GM18909 (cell line): ENCODE data around the gene GDF10.

Source experiments
- ATAC-seq: cut with Tn5 transposase; IDR thresholded peaks from one replicate; pipeline ENCODE4 v1.9.1; 2021; ENCODE audit warnings: mild to moderate bottlenecking; ENCODE audit not compliant: unreplicated experiment, poor library complexity

Gene GDF10

DNA sequence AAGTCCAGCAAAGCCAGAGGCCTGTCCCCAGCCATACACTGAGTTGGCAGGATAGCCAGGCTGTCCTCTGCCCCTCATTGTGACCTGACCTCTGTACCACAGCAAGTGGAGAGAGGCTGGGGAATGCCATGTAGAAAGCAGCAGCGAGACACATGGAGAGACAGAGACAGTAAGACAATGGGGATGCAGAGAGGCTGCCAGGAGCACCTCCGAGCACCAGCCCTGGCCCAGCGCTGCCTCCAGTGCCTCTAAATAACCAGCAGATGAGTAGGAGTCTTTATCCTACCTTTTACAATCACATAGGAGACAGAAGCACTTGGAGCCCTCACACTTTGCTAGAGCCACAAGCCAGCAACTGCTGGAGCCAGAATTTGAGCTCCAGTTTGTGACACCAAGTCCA is 30.4 kb downstream of the GDF10 start:
- no peak for ATAC-seq

DNA sequence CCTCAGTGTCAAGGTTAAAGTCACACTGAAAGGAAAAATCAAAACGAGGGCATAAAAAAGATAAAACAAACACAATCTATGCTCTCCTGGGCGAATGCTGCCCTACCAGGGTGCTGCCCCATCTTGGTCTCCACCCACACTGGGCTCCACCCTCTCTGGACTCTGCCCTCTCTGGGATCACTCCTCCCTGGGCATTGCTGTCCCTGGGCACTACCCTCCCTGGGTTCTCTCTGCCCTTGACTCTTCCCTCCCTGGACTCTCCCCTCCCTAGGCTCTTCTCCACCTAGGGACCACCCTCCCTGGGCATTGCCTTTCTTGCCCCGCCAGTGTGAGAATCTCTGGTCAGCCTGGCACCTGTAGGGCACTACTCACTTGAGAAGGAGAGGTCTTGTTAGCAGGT is 30.8 kb downstream of the GDF10 start:
- no peak for ATAC-seq

DNA sequence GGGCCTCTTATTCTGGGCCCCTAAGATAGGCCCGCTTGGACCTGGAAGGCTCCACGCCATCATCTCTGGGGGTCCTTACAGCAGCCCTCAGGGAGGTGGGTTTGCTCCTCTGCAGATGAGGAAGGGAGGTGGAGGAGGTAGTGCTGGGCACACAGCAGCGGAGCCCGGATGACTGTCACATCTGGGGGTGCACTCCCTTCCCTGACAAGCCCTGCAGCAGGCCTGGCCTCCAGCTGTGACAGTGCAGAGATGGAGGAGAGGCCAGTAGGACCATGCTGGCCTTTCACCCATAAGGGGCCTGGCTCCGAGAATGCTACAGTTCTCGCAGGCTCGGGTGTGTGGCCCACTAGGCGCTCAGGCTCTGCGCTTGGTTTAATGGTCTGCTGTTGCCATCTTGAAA is 31.5 kb downstream of the GDF10 start:
- ATAC-seq, result no peak

DNA sequence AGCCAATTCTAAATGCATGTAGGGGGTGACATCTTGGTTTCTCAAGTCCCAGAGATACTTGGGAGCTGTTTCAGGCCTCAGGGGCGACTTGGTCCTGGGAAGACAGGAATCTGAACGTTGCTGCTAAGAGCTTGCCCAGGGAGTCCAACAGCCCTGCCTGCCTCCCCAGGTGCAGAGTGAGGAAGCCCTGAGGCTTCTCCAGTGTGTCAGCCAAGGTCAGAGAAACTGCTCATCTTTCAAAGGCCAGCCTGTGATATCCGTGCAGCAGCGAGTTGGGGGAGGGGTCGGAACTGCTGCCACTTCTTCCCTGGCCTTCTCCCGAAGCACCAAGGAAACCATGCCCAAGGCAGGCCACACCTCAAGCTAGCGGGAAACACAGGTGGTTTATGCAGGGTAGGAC is 32.0 kb downstream of the GDF10 start:
- no peak for ATAC-seq

DNA sequence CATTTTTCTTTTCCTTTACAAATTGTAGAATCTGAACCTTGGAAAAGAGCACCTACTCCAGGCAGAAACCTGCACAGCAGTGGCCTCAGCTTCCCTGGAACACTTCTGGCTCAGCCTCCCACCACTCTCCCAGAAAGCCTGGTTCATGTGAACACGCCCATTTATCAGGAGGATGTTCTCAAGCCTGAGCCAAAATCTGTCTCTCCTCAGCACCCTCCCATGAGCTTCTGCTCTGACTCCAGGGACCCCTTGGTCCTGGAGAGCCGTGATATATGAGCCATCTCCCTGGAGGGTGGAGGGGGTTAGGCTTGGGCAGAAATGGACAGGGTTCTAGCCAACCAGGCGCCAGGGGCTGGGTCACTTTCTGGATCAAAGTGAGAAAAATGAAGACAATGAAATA is 32.4 kb downstream of the GDF10 start:
- ATAC-seq, result no peak

DNA sequence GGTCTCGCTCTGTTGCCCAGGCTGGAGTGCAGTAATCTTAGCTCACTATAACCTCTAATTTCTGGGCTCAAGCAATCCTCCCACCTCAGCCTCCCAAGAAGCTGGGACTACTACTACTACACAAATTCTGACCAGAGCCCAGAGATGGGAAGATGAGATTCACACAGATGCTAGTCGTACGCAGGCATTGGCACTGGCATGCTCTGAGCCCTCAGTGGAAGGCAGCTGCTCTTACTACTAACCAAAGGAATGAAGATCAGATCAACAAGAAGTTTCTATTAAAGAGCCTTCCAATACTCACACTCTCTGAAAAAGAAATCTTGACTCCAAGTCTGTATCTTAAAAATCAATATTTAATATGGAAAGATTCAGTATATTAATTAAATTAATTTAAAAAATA is 32.9 kb downstream of the GDF10 start:
- no peak for ATAC-seq

DNA sequence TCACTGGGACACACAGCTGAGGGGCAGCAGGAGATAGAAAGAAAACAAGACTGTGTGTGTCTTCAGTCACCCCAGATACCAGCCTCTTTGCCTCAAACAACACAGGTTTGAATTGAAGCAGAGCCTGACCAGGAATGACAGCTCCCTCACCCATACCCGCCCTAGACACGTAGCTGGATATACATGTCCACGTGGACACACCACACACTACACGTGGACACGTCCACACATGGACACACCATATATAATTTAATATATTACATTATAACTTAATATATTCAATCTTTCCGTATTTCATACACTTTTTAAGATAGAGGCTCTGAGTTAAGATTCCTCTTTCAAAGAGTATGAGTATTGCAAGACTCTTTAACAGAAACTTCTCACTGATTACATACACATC is 33.5 kb downstream of the GDF10 start:
- no peak for ATAC-seq

DNA sequence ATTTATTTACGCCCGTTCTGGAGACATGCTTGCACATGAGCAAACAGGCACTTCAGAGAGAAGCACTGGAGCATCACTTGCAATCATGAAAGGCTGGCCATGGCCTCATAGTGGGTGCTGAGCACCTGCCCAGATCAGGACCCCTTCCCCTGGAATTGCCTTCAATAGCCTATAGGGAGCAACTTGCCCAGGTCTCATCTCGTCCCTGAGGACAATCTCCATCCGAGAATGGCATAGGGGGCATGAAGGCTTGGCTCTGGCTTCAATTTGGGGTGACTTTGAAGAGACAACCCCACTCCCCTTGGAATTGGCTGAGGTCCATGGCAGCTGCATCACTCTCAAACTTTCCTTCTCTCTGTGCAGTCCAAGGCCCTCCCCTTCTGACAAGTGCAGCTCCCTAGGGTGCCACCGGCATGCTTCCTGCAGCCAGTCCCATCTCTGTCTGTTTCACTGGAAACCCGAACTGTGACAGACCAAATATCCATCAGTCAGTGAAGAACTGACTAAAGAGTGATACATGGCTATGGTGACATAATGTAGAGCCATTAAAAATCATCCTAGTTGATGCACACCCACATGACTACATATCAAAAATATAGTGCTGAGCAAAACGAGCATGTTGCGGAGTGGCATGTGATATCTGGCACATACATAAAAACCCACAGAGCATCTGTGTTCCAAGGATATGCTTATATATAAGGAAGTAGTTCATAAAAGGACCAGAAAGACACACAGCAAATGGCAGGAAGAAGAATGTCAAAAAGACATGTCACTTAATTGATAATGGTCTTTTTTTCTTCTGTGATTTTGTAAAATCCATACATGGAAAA is 34.7 kb downstream of the GDF10 start:
- no peak for ATAC-seq

DNA sequence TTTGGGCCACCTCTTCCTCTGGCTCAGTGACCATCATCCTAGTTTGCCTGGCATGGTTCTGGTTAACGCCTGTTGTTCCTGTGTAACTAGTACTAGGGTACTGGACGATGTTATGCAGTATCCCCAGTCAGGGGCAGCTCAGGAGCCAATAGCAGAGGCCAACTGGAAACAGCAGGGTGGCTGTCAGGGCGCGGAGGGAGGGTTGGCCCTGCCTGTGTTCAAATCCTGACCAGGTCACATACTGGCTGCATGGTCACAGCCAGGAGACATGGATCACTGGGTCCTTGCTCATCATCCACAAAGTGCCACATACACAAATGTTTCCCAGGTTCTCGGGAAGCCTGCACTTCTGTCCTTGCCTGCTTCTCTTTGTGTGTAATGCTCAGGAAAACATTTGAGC is 35.9 kb downstream of the GDF10 start:
- ATAC-seq, result no peak

DNA sequence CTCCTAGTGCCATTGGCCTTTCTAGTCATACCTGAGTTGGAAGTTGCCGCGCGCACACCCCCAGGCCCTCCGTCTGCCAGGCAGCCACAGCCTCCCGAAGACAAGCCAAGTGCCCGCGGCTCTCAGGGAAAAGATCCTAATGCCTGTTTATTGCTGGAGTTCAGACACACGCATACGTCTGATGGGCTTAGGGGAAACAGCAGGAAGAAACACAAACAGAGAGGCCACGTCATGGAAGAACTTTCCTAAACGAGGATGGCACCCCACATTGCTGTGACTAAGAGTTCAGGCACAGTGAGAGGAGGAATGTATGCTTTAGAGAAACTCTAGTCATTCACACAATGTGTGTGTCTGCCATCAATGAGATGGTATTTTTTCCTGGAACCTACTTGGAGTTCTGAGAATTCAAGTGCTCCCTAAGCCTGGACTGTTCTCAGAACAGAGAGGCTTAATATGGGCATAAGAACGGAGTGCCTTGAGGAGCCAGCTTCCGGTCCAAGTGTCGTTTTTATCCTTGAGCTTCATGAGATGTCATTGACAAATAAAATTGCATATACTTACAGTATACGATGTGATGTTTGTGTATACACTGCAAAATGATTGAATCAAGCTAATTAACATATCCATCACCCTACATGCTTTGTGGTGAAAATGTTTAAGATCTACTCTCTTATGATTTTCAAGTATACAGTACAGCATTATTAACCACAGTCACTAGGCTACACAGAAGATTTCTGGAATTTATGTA is 36.6 kb downstream of the GDF10 start:
- ATAC-seq, result no peak

DNA sequence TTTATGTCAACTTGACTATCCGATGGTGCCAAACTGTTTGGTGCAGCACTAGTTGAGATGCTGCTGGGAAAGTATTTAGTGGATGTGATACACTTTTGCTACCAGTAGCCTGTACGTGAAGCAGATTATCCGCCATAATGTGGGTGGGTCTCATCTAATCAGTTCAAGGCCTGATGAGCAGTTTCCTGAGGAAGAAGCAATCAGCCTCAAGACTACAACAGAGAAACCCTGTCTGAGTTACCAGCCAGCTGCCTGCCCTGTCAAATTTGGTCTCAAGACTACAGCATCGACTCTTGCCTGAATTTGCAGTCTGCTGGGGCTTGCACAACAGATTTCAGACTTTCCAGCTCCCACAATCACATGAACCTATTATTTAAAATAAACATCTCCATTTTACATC is 37.3 kb downstream of the GDF10 start:
- no peak for ATAC-seq

DNA sequence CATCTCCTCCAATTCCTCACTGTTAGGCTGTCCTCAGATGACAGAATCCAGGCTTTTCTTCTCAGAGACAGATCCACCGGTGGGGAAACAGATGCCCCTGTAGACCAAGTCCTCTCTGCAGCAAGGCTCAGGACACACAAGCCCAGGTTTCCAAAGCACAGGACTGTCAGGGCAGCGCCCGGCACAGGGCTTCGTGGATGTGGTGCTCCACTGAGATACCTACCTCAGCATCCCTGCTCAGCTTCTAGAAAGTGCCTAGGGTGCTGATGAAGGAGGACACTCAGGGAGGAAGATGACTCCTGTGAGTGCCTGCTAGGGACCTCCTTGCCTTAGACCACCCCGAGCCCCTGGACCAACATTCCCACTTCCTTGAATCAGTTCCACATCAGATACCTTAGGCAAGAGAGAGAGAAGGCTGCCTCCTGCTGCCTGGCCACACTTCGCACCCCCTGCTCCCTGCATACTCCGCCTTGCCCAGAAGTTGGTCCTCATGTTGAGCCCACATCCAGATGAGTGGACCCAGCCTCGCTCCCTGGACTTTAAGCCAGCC is 39.3 kb downstream of the GDF10 start:
- ATAC-seq, result no peak

DNA sequence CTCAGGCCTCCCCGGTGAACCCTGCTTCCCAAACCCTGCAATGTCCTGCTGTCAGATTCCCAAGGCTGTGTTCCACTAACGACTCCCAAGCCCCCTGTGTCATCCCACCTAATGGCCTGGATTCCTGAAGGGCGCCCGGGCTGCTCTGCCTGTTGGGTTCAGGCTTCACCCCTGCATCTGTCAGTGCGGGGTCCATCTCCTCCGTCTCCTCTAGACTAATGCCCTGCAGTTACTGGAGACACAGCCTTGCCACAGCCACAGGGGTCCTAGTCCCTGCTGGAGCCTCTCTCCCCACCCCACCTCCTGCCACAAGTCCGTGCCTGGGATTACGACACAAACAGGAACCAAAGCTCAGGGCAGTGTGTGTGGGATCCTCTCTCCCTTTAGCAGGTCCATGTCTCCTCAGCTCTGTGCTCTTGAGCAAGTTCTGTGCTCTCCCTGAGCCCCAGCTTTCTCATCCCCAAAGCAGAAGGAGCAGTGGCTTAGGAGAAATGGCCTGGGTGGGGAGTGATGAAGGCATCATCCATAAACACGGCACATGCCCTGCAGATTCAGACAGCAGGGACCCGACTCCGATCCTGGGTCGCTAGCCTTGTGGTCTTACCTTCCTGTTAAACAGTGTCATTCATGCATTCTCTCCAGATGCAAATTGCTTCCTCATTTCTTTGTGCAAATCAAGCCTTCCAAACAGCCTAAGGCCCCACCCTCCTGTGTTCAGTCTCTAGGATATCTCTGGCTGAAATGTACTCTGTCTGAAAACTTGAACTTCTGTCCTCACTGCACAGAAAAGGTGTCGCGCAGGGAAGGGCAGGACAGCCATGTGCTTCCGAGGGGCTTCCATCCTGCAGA is 40.0 kb downstream of the GDF10 start:
- ATAC-seq, result no peak

DNA sequence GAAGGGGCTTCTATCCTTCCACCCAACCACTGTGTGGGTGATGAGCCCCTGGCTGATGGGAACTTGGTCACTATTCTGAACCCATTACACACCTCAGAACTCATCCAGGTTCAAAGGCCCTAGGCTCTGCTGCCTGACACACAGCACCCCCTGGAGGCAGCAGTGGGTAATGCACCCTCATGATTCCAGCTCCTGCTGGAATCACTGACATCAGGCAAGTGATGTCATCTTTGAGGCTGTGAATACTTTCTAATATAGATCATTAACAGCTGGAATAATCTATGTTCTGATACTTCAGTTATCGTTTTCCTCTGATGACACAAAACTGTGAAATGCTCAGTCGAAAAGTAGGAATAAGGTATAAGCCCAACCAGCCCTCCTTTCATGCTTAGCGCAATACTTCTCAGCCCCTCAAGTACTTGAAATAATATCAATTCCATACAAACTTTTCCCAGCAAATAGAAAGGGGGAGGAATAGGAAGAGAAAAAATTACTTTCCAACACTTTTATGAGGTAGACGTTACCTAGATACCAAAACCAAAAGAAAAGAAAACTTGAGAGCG is 40.7 kb downstream of the GDF10 start:
- no peak for ATAC-seq

DNA sequence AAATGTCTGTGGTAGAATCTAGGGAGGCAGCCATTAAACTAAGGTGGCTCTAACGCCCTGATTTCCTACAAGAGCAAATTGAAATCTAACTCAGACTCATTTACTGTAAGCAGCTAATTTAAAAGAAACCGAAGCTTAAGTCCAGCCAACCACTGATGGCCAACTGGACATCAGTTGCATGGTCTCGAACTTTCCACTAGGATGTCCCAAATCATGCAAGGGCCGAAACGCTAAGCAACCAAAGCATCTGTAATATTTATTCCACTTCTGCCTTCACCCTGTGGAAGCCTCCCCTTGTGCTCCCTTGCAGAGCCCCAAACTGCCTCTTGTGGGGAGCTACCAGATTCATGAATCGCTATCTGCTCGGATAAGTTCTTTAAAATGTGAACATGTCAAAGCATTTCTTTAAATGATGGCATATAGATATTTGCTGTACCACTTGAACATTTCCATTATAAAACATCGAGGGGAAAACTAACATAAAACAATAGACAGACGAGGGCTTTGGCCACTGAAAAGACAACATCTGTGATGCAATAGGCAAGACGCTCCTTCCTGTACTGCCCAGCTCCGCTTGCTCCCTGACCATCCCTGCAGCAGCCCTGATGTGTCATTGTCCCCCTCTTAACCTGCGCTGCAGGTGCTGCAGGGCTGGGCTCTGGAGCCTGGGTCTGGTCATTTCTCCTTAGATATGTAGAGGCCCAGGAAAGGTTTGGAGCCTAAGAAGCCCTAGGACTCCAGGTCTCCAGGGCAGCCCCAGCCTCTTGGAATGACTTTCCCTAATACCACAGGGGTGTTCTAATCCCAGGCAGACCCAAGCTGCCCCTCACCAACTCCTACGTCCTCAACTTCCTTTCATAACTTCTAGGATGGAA is 45.2 kb downstream of the GDF10 start:
- ATAC-seq, result no peak

DNA sequence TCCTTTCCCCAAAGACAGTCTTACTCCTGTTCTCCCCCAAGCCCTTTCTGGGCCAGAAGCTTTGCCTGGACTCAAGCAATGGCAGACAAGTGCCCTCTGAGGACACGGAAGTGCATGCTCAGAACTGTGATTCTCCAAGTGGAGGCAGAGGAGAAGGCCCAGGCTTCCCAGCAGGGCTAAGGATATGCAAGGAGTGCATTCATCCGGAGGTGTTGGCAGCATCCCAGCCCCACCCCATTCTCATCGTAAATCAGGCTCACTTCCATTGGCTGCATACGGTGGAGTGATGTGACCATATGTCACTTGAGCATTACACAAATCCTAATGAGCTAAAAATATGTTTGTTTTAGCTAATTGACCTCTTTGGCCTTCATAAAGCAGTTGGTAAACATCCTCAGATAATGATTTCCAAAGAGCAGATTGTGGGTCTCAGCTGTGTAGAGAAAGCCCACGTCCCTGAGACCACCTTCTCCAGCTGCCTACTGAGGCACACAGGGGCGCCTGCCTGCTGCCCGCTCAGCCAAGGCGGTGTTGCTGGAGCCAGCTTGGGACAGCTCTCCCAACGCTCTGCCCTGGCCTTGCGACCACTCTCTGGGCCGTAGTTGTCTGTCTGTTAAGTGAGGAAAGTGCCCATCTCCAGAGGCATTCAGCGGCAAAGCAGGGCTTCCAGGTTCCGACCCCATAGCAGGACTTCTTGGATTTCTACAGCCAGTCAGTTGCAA is 46.7 kb downstream of the GDF10 start:
- ATAC-seq, result no peak

DNA sequence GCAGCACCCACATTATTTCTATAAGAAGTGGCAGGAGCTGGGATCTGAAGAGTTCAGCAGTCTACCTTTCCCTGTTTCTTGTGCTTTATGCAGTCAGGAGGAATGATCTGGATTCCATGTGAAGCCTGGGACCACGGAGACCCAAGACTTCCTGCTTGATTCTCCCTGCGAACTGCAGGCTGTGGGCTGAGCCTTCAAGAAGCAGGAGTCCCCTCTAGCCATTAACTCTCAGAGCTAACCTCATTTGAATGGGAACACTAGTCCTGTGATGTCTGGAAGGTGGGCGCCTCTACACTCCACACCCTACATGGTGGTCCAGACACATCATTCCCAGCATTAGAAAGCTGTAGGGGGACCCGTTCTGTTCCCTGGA is 47.3 kb downstream of the GDF10 start:
- no peak for ATAC-seq

DNA sequence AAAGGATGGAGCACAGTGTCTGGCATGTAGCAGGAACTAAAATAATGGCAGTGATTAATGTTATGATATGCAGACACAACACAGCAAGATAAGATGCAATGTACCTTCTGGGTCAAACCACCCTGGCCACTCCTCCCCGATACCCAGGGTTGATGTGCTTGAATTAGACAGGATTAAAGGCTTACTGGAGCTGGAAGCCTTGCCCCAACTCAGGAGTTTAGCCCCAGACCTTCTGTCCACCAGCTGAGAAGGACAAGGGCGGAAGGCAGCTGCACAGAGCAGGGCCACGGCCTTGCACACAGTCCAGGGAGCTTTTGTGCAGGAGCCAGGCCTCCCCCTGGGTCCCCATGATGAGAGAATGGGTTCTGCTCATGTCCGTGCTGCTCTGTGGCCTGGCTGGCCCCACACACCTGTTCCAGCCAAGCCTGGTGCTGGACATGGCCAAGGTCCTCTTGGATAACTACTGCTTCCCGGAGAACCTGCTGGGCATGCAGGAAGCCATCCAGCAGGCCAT is 48.2 kb downstream of the GDF10 start, which contains the start of gene RBP3:
RBP3 (plus strand) TSS at position 226 of the 514 bp plus-strand sequence; CDS start at position 348, 122 bp downstream.
- no peak for ATAC-seq
